Loucy (cell line): Measurements from ENCODE around the gene RUFY2.

ENCODE experiments used
- H2AFZ ChIP-seq: fragments of 200-600 bp; sonication (generic); 2 replicates; pipeline ENCODE4 v1.6.0; 2016; ENCODE audit warnings: antibody characterized with exemption, mild to moderate bottlenecking, low read length, moderate library complexity
- H3F3A ChIP-seq: fragments of 200-600 bp; 2 replicates; pipeline ENCODE4 v1.6.0; 2016; ENCODE audit warnings: antibody characterized with exemption, low read depth, mild to moderate bottlenecking
- H3K27me3 ChIP-seq: fragments of 200-600 bp; sonication (generic); 2 replicates; pipeline ENCODE4 v1.6.1; 2014; ENCODE audit warnings: low read length, mild to moderate bottlenecking; ENCODE audit not compliant: insufficient read depth, poor library complexity, severe bottlenecking
- H3K36me3 ChIP-seq: fragments of 200-600 bp; sonication (generic); 2 replicates; pipeline ENCODE4 v1.6.1; 2016; ENCODE audit warnings: low read length; ENCODE audit not compliant: insufficient read depth
- H3K4me1 ChIP-seq: fragments of 200-600 bp; sonication (generic); 2 replicates; pipeline ENCODE4 v1.5.1; 2014; ENCODE audit warnings: low read length, mild to moderate bottlenecking; ENCODE audit not compliant: insufficient read depth, poor library complexity, severe bottlenecking
- H3K4me2 ChIP-seq: fragments of 200-600 bp; sonication (generic); 2 replicates; pipeline ENCODE4 v1.6.0; 2014; ENCODE audit warnings: antibody characterized with exemption, low read length, low read depth, mild to moderate bottlenecking; ENCODE audit not compliant: poor library complexity, severe bottlenecking
- H3K4me3 ChIP-seq: fragments of 200-600 bp; sonication (generic); 2 replicates; pipeline ENCODE4 v1.5.1; 2014; ENCODE audit warnings: low read length, mild to moderate bottlenecking, mixed read lengths; ENCODE audit not compliant: poor library complexity, severe bottlenecking
- H3K79me2 ChIP-seq: fragments of 200-600 bp; sonication (generic); 2 replicates; pipeline ENCODE4 v1.6.1; 2014; ENCODE audit warnings: low read length; ENCODE audit not compliant: insufficient read depth
- H3K9ac ChIP-seq: fragments of 200-600 bp; sonication (generic); 2 replicates; pipeline ENCODE4 v1.6.0; 2014; ENCODE audit warnings: mild to moderate bottlenecking, low read depth, low read length, moderate library complexity; ENCODE audit not compliant: poor library complexity, severe bottlenecking
- H3K9me2 ChIP-seq: fragments of 200-600 bp; sonication (generic); replicated peaks from 2 replicates; pipeline ENCODE4 v1.6.1; 2016; ENCODE audit warnings: low read depth, low read length, mixed read lengths
- H3K9me3 ChIP-seq: fragments of 200-600 bp; sonication (generic); 2 replicates; pipeline ENCODE4 v1.6.1; 2014; ENCODE audit warnings: mild to moderate bottlenecking, antibody characterized with exemption, low read length, low read depth; ENCODE audit not compliant: insufficient read depth
- H4K20me1 ChIP-seq: fragments of 200-600 bp; sonication (generic); 2 replicates; pipeline ENCODE4 v1.6.0; 2014; ENCODE audit warnings: antibody characterized with exemption, low read length, mild to moderate bottlenecking; ENCODE audit not compliant: insufficient read depth, poor library complexity, severe bottlenecking
- CTCF ChIP-seq: fragments of 200-600 bp; sonication (generic); conservative IDR thresholded peaks from 2 replicates; pipeline ENCODE4 v1.5.1; 2014; ENCODE audit warnings: mild to moderate bottlenecking, antibody characterized with exemption, low read length
- EZH2phosphoT487 ChIP-seq: fragments of 200-600 bp; IDR thresholded peaks from 2 replicates; pipeline ENCODE4 v1.6.1; 2018; ENCODE audit warnings: antibody characterized with exemption, mild to moderate bottlenecking, moderate library complexity, borderline replicate concordance

Gene RUFY2

GRCh38 chr10:68434657-68435056 is 27.6 kb upstream of the RUFY2 start:
- Histone ChIP-seq H3K9me2 (no peaks in the 10 kb centered on the region), H3K4me3 (no peak overlapping the region), H3K79me2 (no peaks in the 10 kb centered on the region), H2AFZ (no peak overlapping the region), H4K20me1 (no peaks in the 10 kb centered on the region), H3F3A (no peaks in the 10 kb centered on the region), H3K36me3 (peaks cover 34% of the 10 kb centered on the region; the same call in 1 of the 2 replicates), H3K4me1 (no peaks in the 10 kb centered on the region), H3K9me3 (no peaks in the 10 kb centered on the region), H3K4me2 (no peak overlapping the region), H3K27me3 (no peaks in the 10 kb centered on the region), H3K9ac (no peak overlapping the region)
- TF ChIP-seq EZH2phosphoT487 (no peak), CTCF (no peak)

GRCh38 chr10:68428396-68429104 is 21.5 kb upstream of the RUFY2 start:
- no peak overlapping the region for H3K4me2 ChIP-seq
- H2AFZ ChIP-seq, result no peak overlapping the region
- no peaks in the 10 kb centered on the region for H4K20me1 ChIP-seq
- no peaks in the 10 kb centered on the region for H3K9me3 ChIP-seq
- H3K9me2 ChIP-seq, result no peaks in the 10 kb centered on the region
- H3K4me3 ChIP-seq, result no peak overlapping the region
- no peaks in the 10 kb centered on the region for H3K27me3 ChIP-seq
- H3K9ac ChIP-seq, result no peak overlapping the region
- H3K4me1 ChIP-seq, result peaks cover 6% of the 10 kb centered on the region
- H3K36me3 ChIP-seq, result peaks cover 16% of the 10 kb centered on the region; the same call in 1 of the 2 replicates
- 0 out of 2 replicates have a peak, but pooled peaks cover 6% of the 10 kb centered on the region for H3F3A ChIP-seq
- no peaks in the 10 kb centered on the region for H3K79me2 ChIP-seq
- TF ChIP-seq CTCF (no peak), EZH2phosphoT487 (no peak)

- H3F3A ChIP-seq, result 0 out of 2 replicates have a peak, but pooled peaks cover 9% of the 10 kb centered on the region
- peaks cover 34% of the 10 kb centered on the region for H3K36me3 ChIP-seq
- TF ChIP-seq EZH2phosphoT487, result no peak
- no peak for TF ChIP-seq CTCF
- no peak overlapping the region for H2AFZ ChIP-seq
- no peaks in the 10 kb centered on the region for H4K20me1 ChIP-seq
- H3K27me3 ChIP-seq, result no peaks in the 10 kb centered on the region
- H3K4me1 ChIP-seq, result peaks cover 18% of the 10 kb centered on the region
- H3K4me3 ChIP-seq, result no peak overlapping the region
- no peak overlapping the region for H3K9ac ChIP-seq
- no peaks in the 10 kb centered on the region for H3K9me2 ChIP-seq
- no peaks in the 10 kb centered on the region for H3K9me3 ChIP-seq
- H3K4me2 ChIP-seq, result no peak overlapping the region
- peaks cover 7% of the 10 kb centered on the region; the same call in 1 of the 2 replicates for H3K79me2 ChIP-seq
Observed at GRCh38 chr10:68424454-68425014, 17.5 kb upstream of the RUFY2 start.
